Activated CD4-positive, CD25-positive, alpha-beta regulatory T cell (primary cell): ENCODE data around the gene KBTBD12.
"Not testable (repeated sequence)": the region's sequence is repeated elsewhere in the genome, so short reads cannot be mapped to it uniquely, and the experiment has no call there.

Experiments
- DNase-seq, 4 experiments: peaks; one replicate each; lab custom pipeline; 2025; lab: John Stamatoyannopoulos, UW

KBTBD12 gene

DNA sequence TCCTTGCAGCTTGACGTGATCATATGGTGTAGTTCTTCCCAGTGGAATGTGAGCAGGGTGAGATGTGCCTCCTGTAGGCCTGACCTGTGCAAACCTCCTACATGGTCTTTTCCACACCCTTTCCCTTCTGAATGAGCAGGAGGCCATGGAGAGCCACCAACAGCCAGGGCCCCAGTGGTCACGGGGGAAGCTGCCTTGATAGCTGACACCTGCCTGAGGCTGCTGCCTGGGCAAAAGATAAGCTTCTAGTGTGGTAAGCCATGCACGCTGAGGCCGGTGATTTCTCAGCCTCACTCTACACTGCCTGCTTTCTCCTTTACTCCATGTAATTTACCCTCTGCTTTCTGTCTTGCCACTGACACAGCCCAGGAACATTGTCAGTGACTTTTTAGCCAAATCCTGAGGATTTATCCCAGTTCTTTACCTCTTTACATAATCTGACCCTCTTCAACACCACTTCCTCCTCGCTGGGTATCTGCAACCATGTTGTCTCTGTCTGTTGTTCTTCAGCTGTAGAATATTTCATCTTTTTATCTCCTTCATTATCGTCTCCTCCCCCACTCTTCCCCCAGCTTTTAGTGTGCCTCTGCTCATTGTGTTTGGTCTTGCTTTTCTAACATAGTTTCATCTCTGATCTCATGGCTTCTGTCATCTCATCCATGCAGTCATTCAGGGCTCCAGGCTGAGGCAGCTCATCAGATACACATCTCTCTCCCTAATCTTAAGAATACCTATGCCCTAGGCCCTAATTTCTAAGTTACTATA, 11.2 kb upstream of the KBTBD12 start:
- no peak for DNase-seq

- DNase-seq = no peak
Observed at GRCh38 chr3:127905556-127905955, 9.5 kb upstream of the KBTBD12 start.

GRCh38 chr3:127906653-127907052, 8.4 kb upstream of the KBTBD12 start:
- not testable (repeated sequence) for DNase-seq

DNA sequence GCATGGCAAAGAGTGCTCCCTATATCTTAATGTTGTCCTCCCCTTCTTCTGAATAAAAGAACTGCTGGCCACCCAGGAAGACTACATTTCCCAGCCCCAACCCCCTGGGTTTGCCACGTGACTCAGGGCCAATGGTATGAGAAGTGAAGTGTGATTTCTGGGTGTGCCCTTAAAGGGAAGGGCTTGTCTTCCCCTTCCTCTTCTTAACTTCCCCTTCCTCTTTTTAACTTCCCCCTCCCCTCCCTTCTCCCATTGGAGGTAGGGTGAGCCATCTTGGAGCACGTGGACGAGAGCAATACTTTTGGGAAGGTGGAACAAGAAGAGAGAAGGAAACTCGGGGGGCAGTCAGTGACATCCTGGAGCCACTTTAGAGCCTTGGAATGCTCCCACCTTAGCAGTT, 6.8 kb upstream of the KBTBD12 start:
- DNase-seq = no peak

DNA sequence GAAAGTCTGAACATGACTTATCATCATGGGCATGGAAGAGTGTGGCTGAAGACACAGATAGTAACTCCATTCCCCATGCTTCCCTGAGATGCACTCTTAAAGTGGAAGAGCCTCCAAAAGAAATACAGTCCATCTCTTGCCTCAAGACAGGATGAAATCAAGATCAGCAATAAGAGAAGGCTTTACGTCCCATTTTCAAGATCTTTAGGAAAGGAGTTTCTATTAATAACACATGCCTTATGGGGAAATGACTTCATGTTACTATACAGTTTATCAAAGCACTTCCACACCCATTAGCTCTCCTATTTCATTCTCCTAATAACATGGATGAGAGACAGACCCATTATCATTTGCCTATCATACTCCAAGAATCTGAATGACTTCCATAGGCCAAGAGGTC, 6.1 kb upstream of the KBTBD12 start:
- DNase-seq = no peak

DNA sequence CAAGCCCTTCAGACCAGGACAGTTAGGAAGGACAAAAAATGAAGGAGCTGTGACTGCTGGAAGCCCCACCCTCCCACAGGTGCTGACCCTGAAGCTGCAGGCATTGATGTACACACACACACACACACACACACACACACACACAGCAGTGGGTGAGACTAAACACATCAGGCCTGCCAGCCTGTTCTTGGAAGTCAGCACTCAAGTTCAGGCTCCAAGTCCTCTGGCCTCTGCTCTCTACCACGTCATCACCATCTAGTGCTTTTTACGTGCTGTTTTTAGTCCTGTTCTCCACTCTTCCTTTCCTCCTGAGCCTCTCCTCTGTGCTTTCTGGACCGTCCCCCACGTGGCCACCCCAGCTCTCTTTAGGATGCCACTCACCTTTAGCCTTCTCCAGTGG, 5.4 kb upstream of the KBTBD12 start:
- no peak for DNase-seq

DNA sequence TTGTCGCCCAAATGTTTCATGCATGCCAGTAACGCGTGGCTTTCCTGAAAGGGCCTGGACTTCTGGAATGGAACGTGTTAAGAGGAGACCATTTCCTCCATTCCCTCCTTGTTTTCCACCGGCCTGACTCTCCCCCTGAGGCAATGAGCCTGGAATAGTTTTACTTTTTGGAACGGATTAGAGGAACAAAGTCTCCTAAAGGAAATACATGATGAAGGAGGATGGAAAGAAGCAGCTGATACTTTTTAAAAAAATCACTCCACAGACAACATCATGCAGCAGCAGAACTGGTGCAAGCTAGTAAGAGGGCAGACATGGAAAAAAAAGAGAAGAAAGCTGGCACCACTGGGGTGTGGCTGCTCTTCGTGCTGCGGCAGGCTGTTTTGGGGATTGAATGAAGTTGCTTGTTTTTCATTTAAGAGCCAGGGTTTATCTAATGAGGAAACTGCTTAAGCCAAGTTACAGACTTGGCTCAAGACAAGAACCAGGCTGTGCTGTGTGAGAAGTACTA, 3.6 kb upstream of the KBTBD12 start:
- no peak for DNase-seq

DNA sequence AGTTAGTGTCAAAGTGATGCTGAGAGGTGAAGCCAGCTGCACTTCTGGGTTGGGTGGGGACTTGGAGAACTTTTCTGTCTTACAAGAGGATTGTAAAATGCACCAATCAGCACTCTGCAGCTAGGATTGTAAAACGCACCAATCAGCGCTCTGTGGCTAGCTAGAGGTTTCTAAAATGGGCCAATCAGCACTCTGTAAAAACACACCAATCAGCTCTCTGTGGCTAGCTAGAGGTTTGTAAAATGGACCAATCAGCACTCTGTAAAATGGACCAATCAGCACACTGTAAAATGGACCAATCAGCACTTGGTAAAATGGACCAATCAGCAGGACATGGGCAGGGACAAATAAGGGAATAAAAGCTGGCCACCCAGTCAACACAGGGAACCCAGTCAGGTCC, 1.2 kb upstream of the KBTBD12 start:
- not testable (repeated sequence) for DNase-seq

GRCh38 chr3:127914584-127914983, 448 bp upstream of the KBTBD12 start:
- DNase-seq = no peak

DNA sequence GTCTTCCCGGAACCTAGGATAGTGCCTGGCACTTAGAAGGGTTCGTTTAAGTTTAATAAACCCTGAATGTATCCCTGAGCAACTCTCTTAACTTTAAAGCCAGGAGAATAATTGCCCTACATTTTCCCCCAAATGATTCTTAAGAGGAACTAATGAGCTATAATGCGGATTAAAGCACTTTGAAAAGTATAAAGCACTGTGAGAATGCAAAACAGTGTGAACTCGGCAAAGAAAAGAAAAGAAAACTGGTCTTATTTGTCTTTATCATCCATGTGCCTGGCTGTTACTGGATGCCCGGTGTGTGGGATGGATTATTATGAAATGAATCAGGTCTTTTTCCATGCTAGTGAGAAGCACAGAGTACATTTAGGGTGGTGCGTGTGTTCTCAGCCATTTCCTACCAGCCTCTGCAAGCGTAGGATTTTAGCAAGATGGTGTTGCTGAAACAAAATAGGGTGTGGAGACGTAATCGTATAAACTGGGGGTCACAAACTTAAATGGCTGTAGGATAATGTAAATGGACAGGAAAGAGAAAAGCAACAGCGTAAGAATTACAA, 983 bp downstream of the KBTBD12 start:
- no peak for DNase-seq

- DNase-seq = no peak
Observed at GRCh38 chr3:127920738-127921137, 5.7 kb downstream of the KBTBD12 start.

DNA sequence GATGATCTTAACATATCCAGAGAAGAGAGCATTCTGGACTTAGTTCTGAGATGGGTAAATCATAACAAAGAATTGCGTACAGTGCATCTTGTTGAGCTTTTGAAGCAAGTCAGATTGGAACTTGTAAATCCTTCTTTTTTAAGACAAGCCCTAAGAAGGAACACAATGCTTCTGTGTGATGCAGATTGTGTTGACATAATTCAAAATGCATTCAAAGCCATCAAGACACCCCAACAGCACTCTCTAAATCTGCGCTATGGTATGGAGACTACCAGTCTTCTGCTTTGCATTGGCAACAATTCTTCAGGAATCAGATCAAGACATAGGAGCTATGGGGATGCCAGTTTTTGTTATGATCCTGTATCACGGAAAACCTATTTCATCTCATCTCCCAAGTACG, 8.6 kb downstream of the KBTBD12 start:
- no peak for DNase-seq

GRCh38 chr3:127925384-127925783, 10.4 kb downstream of the KBTBD12 start:
- no peak for DNase-seq

- DNase-seq = no peak
Observed at GRCh38 chr3:127927829-127928604, 13.0 kb downstream of the KBTBD12 start.

DNA sequence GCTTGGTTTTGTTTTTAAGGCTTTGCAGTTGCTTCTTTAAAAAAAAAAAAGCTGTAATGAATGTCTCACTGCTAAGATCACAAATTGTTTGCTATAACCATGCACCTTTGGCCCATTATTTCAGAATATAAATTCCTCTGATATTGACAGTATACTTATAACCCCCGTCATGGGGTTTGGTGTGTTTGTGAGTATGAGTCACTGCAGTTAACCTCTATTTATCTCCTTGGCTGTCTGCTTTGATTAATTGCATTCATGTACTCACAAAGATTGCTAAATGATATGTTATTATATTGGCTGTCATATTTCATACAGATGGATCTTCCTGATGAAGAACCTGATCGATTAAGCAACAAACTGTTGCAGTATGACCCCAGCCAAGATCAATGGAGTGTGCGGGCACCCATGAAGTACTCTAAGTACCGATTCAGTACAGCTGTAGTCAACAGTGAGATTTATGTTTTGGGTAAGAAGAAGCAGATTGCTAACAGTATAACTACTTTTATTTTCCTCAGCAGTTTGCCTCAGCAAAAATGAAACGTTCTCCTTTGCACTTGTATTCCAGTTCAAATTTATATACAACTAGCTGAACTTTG, 14.9 kb downstream of the KBTBD12 start:
- DNase-seq = no peak

DNA sequence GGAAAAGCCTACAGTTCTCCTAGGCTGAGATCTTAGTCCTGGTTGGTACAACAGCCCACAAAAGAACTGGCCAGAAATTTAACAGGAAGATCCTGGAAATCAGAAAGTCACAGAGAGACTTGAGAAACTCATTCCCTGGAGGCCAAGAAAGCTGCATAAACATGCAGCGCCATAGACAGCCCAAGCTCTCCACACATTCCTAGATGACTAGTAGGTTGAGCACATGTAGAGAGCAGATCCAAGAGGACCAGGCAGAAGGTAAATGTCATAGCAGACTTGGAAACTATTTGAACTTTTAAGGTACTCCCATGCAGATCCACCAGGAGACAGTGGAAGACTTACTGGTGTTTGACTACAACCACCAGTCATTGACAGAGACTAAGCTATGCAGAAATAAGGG, 18.4 kb downstream of the KBTBD12 start:
- no peak for DNase-seq

DNA sequence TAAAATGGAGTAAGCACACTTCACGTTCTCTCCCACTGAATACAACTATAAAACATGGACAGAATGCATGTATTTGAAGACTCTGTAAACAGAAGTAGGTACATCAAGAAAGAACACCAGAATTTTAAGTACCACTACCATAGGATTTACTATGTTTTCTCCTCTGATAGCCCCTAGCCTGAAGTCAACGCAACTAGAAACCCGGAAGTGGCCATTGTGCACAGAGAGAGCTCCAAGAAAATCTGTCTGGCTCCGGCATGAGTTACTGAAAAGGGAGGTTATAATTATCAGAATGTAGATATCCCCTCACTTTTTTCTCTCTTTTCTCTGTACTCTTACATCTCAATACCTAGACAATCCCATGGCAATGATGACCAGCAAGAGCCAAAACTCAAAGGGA, 23.8 kb downstream of the KBTBD12 start:
- no peak for DNase-seq

GRCh38 chr3:127940116-127940515, 25.1 kb downstream of the KBTBD12 start:
- no peak for DNase-seq

DNA sequence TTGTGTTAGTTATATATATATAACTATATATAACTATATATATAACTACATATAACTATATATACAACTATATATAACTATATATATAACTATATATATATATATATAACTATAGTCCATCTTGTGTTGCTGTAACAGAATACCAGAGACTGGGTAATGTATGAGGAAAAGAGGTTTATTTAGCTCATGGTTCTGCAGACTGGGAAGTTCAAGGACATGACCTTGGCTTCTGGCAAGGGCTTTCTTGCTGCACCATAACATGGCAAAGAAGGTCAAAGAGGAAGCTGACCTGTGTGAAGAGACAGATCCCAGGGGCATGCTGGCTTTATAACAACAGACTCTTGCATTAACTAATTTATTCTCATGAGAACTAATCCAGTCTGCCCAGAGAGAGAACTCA, 27.6 kb downstream of the KBTBD12 start:
- DNase-seq = no peak

DNA sequence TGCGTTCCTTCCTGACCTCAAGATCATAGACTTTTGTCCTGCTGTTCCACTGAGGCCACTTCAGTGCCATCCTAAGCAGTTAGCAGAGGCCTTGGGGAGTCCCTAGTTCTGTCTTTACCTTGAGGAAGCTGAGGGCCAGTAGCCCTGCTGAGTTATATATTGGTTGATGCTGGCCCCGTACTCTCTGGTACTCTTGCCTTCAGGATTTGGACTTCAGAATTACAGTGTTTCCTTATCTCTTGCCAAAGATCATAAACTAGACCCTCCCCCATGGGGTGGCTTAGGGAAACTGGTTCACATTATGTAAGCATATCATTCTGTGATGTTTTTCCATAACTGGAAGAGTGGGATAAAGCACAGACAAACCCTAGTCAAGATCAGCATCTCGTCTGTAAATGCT, 33.2 kb downstream of the KBTBD12 start:
- no peak for DNase-seq

DNA sequence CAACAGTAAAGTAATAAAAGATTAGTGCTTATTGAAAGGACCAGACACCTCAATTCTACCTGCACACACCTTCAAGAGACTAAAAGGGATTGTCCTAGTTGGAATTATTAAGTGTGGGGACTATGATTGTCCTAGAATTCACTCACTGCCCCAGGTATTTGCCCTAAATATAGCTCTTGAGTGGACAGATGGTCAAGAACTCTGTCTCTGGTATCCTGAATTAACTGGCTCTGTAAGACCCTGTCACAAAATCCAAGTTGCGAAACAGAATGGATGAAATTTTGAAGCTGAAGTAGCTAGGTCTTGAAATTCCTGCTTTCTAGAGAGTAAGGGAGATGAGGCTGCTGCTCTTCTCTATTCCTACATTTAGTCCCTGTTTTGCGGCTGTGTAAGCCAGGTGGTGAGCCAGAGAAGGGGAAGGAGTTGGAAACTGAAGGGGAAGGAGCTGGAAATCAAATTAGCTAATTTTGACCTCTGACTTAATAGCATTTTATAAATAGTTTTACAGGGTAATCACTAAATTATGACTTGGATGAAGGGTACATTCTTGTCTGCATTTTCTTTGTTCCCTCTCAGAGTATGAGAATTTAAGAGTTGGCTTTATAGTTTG, 34.5 kb downstream of the KBTBD12 start:
- DNase-seq = no peak

- DNase-seq = no peak
Observed at GRCh38 chr3:127951276-127951675, 36.2 kb downstream of the KBTBD12 start.
